Stimulated activated naive CD4-positive, alpha-beta T cell (primary cell): ENCODE measurements around the gene PEPD.
A peak's percentile ranks its signal among the peaks of the same experiment; 100 is the strongest.

Source experiments
- DNase-seq, 6 experiments: peaks; one replicate each; lab custom pipeline; 2025; lab: John Stamatoyannopoulos, UW

PEPD gene

DNA sequence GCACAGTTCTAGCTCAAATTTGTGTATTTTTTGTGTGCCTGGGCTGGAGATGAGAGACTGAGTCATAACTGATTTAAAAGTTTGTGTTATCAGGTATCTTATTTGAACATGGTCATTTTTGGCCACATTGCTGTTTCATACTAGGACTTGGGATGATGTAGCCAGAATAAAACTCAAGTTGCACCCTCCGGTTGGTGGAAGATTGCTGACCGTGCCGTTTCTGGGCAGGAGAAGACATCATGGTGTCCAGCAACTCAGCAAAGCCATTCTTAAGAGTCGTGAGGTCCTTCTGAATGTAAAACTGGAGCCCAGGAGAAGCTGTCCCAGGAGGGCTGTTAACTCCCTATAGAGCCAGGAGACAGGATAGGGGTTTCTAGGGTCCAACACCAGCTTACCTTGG lies 140.5 kb downstream of the PEPD start:
- DNase-seq, result no peak

DNA sequence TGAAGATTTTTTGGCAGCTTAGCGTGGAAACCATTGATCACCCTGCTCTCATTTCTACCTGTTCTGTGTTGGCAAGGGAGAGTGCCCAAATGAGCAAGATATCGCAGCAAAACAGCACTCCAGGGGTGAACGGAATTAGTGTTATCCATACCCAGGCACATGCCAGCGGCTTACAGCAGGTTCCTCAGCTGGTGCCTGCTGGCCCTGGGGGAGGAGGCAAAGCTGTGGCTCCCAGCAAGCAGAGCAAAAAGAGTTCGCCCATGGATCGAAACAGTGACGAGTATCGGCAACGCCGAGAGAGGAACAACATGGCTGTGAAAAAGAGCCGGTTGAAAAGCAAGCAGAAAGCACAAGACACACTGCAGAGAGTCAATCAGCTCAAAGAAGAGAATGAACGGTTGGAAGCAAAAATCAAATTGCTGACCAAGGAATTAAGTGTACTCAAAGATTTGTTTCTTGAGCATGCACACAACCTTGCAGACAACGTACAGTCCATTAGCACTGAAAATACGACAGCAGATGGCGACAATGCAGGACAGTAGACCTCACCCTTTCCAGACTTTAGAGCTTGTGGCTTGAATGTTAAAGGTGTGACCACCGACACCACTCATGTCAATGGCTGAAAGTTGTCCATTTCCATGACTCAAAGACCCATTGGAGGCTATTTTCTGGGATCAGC lies 142.3 kb downstream of the PEPD start:
- no peak for DNase-seq

DNA sequence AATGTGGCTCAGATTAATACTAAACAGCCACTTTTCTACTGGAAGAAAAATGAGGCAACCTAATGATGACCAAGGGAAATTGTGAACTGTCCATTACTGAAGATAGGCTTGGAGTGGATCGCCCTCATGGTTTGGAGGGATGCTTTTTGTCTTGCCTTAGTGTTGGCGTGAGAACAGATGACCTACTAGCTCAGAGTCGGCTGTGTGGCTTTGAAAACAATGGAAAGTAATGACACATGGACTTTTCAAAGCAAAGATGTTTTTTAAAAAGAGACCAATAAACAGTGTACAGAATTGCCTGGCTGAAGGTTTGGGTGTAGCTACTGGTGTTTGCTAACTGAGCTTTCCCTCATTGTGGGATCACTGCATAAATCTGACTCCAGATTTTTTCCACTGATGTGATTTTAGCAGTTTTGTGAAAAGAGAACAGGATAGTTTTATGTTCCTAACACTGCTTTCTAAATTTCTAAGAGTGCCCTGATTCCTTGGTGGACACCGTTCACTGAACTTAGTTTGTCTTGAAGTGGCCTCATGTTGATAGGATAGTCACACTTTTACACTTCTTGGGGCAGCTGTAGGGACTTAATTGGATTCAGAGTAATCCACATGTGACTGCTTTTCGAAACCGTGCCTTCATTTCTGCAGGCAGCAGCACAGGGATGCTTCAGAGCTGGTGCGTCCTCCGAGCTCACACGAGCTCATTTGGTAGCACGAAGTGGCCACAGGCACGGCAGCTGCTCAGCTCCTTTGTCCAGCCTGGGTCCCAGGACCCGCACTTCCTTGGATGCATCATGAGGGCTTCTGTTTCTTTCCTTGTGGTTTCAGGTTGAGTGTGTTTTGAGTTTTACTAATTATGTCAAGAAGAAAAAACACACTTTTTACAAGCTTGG lies 143.8 kb downstream of the PEPD start:
- no peak for DNase-seq

DNA sequence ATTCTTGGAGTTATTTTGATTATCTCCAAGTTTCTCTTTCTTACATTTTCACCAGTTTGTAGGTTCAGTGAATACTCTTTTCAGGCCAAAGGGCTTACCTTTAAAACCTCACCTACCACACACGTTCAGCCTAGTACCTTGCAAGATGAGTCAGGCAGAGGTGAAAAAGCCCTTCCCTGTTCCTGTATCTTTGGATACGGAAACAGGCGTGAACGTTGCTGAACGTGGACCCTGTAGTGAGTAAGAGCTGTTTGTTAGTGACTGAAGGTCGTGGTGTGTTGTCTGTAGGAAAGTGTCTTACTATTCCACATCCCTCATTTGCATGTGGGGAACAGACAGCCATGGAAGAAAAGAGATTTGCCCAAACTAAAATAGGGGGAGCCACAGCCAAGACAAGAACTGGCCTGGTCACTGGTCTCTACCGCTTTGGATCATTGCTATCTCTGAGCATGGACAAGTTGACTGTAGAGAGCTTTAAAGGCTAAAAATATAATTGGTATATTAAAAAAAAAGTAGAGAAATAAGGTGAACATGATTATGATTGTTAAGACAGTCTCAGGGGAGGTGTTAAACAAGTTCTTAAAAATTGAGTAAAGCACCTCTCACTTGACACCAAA lies 144.5 kb downstream of the PEPD start:
- no peak for DNase-seq

DNA sequence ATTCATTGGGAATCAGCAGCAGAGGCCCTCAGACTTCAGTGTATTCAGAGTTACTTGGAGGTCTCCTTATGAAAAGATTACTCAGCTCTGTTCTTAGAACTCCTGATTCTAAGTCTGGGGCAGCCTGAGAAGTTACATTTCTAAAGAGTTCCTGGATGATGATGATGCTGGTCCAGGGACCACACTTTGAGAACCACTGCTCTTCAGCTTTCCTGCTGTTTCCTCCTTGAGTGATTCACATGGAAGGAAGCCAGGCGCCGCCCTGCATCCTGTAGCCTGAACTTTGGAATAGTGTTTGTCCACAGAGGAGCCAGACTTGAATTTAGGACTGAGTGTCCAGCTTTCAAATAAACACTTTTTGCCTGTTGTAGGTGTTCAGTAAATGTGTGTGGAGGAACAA lies 145.2 kb downstream of the PEPD start:
- DNase-seq, result no peak

DNA sequence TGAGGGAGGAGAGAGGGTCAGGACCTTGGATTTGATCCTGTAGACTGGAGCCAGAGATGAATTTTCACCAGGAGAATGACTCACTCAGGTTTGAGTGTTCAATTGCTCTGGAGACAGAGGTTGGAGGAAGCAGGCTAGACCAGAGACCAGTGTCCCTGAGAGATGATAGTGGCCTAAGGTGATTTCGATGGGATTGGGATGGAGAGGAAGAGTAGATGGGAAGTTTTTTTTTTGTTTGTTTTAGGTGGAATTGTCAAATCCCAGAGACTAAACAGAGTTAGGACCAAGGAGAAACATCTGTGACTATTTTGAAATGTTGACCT lies 145.8 kb downstream of the PEPD start:
- DNase-seq, result no peak

DNA sequence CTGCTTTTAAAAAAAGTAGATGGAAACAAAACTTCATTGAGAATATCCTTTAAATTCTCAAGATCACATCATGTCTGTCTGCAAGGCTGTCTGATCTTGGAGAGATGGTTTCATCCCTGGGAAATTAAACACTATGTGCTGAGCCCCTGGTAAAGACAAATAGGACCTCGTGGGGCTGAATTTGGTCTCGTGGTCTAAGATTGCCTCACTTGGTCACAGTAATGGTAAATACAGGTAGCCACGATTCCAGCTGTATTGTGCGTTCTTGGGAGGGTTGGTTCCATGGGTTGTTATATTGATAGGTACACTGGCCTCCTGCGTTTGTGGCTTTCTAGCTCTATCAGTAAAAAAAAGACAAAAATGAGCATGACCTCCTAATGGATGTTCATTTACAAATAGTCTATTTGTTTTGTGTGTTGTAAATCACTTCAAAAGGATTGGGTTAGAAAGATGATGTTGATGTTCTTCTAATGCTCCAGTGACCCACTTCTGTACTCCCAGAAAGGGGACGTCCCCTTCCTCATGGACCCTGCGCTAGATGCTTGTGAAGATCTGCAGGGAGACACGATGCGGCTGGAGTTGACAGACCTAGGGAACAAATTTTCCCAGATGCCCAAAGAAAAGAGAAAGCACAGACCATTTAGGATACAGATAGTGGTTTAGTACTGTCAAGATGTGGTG lies 146.3 kb downstream of the PEPD start:
- DNase-seq, result no peak

DNA sequence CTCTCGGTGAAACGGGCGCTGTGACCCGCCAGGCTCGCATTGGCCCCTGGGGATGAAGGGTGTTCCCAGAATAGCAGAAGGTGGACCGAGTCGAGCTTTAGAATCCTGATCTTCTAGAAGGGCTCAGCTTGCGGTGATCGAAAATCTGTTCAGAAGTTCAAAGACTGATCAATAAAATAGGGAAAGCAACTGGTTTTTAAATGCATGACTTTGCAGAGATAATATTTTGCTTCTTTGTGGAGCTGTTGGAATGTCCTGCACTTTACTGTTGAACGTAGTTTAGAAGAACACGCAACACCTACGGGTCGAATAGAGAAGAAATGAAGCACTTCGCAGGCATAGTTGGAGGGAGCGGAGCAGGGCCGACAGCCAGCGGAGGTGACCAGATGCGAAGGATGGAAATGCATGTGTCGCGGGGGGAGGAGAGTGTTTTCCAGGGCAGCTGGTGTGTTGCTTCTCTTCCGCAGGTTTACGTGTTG lies 147.3 kb downstream of the PEPD start:
- DNase-seq, result no peak

DNA sequence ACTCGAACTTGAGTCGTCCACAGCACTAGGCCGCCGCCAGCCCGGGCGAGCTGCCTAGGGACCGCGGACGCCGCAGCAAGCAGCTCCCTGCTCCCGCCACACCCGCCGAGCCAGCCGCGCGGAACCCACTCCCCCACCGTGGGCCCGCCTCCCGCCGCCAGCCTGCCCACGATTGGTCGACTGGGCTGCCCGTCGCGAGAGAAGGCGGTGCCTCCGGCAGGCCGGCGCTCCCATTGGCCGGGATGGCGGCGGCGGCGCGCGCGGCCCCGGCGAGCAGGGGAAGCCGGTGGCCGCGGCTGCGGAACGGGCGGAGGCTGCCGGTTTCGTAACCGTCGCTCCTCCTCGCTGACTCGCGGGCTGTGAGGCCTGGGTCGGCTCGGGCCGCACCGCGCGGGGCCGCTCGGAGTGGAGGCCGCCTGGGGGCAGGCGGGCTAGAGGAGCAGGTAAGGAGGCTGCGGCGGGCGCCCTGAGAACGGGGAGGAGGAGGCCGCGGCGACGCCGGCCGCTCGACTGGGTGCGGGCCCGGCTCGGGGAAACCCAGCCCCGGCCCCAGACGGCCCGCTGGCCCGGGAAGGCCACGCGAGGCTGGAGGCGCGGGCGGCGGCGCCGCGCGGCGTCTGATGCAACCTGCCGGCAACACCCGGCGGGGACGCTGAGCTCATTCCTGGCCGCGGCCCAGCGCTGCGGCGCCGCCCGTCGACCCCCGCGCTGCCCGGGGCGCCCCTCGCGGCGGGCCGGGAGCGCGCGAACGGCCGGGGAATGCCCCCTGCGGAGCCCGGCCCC lies 147.9 kb downstream of the PEPD start, which contains the start of gene CEBPG:
Gene CEBPG (plus strand): TSS at position 257 of the 783 bp plus-strand sequence. CDS start 5,531 bp downstream, outside the sequence.
- peak; percentile 87 to 96 (median 91) for DNase-seq

DNA sequence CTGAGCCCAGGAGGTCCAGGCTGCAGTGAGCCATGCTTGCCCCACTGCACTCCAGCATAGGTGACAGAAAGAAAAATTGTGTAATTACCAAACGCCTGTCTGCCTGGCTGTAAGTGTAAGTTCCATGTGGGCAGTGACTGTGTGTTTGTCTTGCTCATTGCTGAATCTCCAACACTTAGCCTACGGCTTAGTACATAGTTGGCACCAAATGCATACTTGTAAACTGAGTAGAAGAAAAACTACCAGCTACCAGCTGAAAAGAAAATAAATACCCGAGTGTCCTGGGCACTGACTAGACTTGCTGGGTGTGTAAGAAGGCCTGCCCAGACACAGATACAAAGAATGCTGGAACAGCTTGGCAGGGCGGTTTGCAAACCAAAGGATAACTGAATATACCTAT lies 150.8 kb downstream of the PEPD start:
- no peak for DNase-seq

DNA sequence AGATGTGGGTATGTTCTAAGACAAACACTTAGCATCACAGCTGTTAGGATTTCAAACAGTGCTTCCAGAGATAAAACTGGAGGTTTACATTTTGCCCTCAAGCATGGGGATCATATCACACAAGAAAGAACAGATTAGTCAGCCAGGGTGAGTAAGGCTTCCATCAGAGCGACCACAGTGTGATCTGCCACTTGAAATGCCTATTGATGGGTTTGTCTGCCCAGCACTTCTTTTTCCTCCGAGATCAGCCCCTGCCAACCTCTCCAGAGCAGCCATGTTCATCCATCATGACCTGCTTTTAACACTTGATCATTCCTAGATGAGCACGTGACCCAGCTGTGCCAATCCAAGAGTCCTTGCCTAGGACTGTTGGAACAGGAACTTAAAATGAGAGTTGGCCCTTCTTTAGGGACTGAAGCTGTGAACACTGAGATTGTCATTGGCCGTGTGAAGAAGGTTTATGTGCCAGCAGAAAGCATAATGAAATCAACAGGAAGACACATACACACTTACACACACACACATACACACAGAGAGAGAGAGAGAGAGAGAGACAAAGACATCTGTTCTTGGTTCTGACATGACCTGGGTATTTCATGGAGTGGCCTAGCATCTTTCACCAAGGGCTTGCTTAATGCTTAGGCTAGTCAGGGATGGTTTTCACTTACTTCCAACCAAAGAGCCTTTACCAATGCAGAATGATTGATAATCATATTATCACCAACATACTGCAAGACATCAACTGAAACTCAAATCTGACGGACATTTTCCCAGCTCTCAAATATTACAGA lies 153.3 kb downstream of the PEPD start:
- no peak for DNase-seq

DNA sequence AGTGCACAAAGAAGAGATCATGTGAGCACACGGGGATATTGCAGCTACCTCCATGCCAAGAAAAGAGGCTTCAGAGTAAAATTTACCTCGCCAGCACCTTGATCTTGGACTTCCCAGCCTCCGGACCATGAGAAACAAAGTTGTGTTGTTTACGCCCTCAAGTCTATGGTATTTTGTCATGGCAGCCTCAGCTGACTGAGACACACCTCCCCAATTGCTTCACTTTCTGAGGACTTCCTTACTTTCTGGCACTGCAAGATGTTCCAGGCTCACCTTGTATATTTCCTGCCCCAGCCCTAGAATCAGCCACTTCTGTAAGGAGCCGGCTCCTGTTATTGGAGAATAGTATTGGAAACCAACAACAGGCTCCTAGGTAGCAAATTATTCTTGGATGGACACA lies 154.7 kb downstream of the PEPD start:
- no peak for DNase-seq

DNA sequence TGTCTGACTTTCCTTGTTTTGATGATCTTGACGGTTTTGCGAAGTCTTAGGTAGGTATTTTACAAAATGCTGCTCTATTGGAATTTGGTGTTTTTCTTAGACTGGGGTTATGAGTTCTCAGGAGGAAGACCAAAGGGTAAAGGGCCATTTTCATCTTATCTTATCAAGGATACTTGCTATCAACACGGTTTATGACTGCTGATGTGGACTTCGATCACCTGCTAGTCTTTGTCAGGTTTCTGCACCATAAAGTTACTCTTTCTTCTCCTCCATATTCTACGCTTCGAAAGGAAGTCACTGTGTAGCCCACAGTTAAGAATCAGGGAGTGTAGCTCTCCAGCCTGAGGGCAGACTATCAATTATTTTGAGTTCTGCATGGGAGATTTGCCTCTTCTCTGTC lies 155.5 kb downstream of the PEPD start:
- no peak for DNase-seq

DNA sequence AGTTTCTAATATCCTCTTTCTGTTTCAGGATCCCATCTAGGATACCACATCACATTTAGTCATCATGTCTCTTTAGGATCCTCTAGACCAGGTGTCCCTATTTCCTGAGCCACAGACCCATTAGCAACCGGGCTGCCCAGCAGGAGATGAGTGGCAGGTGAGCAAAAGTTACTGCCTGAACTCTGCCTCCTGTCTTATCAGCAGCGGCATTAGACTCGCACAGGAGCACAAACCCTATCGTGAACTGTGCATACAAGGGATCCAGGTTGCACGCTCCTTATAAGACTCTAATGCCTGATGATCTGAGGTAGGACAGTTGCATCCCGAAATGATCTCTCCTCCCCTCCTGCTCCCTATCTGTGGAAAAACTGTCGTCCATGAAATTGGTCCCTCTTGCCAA lies 155.9 kb downstream of the PEPD start:
- DNase-seq, result no peak

DNA sequence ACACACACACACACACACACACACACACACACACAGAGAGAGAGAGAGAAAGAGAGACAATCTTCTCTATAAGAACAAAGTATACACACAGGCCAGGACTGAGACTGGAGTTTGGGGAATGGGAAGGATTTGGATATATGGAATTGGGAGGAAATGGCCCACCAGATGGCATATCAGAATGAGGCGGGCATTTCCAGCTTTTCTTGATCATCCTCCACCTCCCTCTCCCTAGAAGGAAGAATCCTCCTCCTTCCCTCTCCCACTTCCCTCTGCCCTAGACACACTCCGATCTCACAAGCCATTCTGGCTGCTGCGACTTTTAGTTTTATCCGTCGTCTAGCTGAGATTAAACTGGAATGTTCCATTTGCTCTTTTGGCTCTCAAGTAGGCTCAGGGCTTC lies 158.1 kb downstream of the PEPD start:
- DNase-seq, result no peak

DNA sequence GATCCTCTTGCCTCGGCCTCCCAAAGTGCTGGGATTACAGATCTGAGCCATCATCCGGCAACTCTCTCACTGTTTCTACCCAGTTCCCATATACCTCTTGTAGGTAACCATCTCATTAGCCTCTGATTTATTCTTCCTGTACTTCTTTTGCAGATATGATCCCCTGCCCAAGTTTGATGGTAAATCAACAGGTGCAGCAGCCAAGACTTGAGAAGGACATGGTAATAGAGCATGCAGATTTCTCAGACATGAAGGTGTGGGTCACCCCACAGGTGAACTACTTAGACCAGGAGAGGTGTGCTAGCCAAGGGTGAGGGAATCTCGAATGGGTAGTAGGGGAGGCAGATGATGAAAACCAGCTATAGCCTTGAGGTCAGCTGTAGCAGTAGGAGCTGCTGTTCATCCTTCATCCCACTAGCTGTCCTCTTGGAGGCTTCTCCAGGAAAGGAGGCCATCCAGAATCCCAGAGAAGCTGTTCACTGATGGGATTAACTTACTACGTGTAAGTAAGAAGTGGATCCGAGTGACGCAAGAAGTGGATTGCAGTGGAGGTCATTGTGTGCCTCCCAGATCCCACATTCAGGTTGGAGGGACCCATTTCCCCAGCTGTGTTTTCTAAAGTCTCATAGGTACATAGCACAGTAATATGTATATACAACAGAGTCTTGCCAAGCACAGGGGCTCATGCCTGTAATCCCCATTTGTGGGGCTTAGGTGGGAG lies 158.9 kb downstream of the PEPD start:
- no peak for DNase-seq

DNA sequence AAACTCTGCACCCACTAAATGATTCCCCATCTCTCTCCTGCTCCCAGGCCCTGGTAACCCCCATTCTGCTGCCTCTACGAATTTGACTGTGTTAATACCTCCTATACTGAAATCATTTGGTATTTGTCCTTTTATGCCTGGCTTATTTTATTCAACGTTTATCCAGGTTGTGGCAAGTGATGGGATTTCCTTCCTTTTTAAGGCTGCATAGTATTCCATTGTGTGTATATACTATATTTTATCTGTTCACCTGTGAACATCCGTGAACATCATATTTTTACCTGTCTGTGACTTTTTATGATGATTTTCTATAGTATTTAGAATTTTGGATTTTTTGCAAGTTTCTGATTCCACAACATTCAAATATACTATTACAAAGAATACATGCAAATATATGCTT lies 162.0 kb downstream of the PEPD start:
- DNase-seq, result no peak

DNA sequence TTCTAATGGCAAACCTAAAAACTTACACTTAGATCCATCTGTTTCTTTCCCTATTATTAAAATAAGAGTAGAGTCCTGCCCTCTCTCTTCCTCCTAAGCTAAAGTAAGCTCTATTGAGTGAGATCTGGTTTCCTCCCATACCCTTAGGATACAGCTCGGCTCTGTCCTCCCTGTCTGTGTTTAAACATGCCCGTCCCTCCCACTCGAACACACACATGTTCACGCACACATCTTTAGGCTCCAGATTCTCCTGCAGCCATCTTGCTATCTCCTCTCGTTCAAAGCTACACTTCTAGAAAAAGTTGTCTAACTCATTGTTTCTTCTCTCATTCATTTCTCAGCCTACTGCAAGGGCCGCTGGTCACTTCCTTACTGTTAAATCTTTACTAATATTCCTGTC lies 163.2 kb downstream of the PEPD start:
- DNase-seq, result no peak

DNA sequence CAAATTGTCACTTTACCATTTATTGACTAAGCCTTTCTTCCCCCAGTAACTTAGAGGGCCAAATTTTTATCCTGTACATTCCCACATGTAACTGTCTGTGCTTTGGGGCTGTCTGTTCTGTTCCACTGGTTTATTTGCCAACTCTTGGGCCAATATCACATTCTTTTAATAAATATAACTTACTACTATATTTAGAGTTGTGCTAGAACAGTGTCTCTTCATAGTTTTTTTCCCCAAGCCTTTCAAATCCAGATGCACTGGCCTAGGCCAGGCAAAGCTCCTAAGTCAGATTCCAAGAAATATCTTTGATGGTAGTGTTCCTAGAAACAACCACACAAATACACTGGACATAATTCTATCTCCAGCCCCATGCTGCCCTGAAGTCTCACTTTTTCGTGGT lies 164.0 kb downstream of the PEPD start:
- DNase-seq, result no peak

DNA sequence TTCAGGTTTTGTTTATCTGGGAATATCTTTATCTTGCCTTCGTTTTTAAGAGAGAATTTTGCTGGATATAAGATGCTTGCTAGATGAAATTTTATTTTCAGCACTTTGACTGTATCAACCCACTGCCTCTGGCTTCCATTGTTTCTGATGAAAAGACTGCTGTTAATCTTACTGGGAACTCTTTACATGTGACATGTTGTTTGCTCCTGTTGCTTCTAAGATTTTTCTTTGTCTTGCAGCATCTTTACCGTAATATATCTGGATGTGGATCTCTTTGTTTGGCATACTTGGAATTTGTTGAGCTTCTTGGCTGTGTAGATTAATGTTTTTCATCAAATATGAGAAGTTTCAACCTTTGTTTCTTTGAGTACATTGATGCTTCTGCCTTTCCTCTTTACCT lies 166.1 kb downstream of the PEPD start:
- no peak for DNase-seq
